HG02885 (cell line): ENCODE measurements around the gene LARP1.
"Not testable (repeated sequence)": the region's sequence is repeated elsewhere in the genome, so short reads cannot be mapped to it uniquely, and the experiment has no call there.

Experiments
- ATAC-seq: cut with Tn5 transposase; IDR thresholded peaks from one replicate; pipeline ENCODE4 v1.9.1; 2021; ENCODE audit warnings: mild to moderate bottlenecking; ENCODE audit not compliant: unreplicated experiment, poor library complexity

LARP1 gene

DNA sequence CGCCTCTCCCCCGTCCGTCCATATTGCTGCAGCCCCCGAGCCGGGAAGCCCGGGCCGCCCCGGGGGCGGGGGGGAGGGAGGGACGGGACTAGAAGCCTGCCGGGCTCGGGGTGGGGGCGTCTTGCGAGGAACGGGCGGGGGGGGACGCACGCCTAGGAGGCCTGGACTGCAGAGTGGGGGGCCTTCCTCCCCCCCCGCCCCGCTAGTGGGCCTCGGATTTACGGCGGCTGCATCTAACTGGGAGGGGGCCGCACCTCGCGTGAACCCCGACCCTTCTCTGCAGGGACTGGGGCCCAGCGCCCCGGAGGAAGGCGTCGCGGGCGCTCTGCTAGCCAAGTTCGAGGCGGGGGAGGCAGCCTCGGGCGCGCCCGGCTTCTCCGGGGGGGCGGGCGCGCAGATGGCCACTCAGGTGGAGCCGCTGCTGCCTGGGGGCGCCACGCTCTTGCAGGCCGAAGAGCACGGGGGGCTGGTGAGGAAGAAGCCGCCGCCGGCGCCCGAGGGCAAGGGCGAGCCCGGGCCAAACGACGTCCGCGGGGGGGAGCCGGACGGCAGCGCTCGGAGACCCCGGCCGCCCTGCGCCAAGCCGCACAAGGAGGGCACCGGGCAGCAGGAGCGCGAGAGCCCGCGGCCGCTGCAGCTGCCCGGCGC is at the start of gene LARP1:
Gene LARP1, plus strand, starts transcription at position 17 of the 648 bp plus-strand sequence. Its CDS starts 381 bp downstream, at position 398.
- peak; percentile 10 for ATAC-seq

DNA sequence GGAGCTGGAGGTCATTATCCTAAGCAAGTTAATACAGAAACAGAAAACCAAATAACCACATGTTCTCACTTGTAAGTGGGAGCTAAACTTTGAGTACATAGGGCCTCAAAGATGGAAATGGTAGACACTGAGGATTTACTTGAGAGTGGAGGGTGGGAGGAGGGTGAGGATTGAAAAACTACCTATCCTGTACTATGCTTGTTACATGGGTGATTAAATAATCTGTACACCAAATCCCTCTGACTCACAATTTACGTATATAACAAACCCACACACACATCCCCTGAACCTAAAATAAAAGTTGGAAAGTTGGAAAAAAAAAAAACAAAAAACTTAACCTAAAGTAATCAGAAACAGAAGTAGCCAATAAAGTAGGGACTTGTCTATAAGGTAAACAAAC is 48.8 kb upstream of the LARP1 start:
- no peak for ATAC-seq

DNA sequence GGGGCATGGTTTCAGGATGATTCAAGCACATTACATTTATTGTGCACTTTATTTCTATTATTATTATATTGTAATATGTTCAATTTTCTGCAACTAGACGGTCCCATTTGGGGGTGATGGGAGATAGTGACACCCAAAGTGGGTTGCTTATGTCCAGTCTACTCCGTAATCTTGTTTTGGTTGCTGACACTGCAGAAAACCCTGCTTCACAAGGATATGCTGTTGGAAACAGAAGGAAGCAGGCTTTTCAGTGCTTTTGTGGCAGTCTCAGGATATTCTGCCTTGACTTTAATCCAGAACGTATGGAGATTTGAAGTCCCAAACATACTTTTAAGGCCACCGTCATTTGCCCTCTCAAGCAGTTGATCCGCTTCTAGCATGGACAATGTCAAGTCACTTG is 47.5 kb upstream of the LARP1 start:
- ATAC-seq = no peak

DNA sequence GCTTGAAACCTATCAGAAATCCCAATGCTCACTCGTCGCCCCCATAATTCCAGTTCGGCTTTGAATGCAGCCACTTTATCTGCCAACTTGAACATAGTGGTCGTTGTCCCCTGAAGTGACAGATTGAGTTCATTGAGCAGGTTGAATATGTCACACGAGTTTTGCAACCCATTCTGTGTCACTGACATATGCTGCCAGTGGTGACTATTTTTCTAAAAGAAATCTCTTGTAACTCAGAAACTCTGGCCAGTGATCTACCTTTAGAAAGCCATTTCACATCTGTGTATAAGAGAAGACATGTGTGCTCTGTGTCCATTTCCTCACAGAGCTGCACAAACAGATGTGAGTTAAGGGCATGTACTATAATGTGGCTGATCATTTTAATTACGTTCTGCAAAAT is 47.0 kb upstream of the LARP1 start:
- no peak for ATAC-seq

DNA sequence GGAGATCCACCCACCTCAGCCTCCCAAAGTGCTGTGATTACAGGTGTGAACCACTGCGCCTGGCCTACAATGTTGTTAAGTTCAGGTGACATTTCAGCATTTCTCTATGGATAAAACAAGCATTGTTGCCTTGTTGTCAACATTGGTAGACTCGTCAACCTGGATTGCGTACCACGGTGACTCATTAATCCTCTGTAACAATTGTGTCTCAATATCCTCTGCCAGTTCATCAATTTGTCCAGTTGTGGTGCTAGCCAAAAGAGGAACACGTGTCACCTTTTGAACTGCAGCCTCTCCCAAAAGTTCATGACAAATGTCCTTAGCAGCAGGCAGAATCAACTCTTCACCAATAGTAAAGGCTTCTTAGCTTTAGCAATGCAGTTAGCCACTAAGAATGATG is 46.3 kb upstream of the LARP1 start:
- ATAC-seq = no peak

DNA sequence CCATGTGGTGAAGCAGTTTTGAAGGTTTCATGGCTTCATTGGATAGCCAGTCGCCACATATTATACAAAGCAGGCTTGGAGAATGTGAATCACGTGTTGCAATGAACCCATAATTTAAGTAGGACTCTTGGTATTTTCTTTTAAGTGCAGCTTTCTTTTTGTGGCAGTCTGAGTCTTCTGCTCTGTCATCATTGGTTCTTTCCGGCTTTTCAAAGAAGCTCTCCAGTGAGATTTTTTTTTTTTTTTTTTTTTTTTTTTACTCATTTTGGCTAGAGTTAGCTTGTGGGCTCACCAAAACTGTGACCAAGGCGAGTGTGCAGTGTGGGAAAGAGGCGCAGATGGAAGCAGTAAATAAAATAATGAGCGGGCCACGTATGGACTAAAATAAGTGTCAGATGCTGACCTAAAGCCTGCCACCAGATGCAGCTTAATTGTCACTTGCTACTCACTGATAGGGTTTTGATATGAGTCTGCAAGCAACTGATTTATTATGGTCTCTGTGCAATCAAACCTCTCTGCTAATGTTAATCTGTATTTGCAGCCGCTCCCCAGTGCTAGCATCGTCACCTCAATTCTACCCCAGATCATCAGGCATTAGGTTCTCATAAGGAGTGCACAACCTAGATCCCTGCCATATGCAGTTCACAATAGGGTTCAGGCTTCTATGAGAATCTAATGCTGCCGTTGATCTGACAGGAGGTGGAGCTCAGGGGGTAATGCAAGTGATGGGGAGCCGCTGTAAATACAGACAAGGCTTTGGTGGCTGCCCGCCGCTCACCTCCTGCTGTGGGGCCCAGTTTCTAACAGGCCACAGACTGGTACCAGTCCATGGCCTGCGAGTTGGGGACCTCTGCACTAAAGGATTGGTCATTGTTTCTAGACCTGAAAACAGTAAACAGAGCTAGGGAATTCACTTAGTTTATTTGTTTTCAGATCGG is 45.5 kb upstream of the LARP1 start:
- no peak for ATAC-seq

DNA sequence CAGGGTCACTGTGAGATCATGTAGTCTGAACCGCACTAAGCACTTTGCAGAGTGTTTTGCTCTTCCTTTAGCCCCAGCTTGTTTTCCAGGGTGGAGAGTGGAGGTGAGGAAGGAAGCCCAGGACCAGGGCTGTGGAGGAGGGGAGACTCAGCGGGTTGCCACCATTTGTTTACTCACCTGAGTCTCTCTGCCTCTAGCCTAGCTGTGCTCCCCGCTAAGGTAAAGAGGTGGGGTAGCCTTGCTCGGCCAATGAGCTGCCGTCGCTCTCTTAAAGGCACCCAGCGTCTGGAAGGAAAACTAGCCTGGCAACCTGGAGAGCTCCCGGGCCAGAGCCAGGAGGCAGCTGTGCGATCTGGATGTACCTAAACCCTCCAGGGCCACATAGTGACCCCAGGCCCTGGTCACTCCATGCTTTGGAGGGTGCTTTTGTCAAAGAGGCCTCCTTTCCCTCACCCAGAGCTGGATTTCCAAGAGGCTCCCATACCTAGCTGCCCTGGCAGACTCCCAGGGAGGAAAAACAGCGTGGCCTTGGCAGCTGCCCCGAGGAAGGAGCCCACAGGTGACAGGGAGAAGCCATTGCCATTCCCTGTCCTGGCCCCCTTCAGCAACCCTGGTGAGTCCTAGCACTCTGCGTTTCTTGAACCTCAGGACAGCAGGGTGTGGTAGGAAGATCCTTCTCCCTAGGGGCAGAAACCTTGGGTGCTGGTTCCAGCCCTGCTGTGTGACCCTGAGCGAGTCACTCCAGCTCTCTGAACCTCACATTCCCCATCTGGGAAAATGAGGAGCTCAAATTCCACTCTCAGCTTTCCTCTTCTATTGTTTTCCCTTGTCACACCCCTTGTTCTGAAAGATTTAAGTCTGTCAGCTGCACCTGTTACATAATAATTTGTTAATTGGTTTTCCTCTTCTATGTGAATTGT is 42.4 kb upstream of the LARP1 start:
- ATAC-seq = no peak

DNA sequence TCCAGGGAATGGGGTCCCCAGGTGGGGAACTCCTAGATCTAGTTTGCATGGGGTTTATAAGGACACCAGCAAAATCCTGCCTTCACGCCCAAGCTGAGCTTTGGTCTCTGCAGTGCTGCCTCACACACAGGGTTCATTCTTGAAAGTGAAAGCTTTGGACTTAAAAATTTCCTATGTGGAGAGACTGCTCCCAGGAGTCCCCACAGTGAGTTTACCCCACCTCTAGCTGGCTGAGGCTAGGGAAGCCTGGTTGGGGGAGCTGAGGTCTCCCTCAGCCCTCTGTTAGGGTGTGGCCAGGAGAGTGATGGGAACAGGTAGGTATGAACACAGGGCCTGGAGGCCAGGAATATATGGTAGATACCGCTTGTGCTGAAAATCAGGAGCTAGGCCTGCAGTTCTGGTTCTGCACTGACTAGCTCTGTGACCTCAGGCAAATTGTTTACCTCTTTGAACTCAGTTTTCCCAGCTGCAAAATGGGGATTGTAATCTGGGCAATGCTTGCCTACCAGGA is 41.5 kb upstream of the LARP1 start:
- ATAC-seq = no peak

DNA sequence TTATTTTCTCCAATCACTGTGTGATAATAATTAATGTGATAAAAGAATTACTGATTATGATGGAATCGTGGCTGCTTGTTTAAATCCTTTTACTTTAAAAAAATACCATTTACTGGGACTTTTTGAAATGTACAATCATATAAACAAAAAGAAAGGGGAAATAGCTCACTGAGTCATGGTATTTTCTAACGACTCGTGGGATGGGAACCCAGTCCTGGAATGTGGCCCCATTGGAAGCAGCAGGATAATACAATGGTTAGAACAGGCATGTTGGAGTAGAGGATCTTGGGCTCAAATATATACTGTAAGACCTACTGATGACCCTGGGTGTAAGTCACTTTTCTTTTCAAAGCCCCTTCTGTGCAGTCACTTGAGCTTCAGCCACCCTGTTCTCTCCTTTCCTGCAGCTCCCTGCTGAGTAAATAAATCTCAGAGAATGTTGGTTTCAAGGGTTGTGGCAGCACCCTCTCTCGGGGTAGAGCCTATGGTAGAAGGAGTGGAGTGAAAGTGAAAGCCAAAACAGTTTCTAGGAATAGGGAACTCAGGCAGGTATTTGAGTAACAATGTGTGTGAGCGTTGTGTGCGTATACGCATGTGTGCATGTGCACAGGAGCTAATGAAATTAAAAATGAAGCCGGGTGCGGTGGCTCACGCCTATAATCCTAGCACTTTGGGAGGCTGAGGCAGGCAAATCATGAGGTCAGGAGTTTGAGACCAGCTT is 40.8 kb upstream of the LARP1 start:
- peak; percentile 73 for ATAC-seq

DNA sequence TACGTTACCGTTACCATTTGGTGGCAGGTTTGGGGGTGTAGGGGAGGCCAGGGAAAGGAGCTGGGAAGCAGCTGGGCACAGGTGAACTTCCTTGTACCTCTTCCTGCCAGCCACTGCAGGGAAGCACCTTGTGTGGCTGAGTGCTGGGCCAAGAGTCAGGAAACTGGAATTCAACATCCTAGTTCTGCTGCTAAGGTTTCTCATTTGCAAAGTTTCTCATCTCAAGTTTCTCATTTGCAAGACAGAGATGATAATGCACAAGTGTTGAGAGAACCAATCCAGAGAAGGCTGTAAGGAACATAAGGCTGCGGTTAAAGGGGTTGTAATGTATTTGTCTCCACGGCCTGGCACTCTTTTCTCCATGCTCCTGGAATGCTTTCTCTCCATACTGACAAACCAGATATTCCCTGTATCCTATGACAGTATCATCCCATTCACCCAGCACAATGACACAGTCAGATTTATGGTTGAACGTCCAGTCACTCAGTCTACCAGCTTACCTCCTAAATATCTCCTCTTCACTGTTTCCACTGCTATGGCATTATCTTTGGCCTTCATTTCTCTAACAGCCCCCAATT is 33.6 kb upstream of the LARP1 start:
- no peak for ATAC-seq

DNA sequence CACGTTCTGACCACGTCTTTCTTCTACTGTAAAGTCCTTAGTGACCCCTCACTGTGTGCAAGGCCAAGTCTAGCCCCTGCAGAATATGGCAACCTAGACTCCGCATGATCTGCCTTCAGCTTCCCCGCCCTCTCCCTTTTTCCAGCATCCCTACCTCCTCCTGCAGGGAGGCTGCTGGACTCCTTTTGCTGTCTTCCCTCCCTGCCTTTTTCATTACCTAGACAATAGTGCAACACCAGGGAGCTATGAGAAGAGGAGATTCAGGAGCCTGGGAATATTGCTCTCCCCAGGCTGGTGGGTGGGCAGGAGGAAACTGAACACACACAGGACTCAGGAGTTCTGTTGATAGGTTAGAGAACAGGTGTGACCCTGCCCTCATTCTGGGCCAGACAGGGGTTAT is 33.1 kb upstream of the LARP1 start:
- no peak for ATAC-seq

DNA sequence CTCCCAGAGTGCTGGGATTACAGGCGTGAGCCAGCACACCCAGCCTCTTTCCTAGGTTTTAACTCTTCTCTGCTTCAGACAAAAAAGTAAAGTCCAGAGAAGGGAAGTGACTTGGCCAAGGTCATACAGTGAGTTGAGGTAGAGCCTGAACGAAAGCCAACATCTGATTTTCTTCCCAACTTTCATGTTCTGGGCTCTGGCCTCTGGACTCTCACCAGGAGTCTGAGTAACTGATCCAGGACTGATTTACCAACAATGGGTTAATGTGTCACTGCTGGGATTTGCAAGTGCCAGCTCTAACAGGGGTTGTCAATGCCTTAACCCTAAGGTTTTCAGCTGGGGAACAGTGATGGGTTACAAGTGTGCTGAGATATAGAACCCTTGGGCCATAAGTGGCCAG is 32.2 kb upstream of the LARP1 start:
- ATAC-seq = no peak

DNA sequence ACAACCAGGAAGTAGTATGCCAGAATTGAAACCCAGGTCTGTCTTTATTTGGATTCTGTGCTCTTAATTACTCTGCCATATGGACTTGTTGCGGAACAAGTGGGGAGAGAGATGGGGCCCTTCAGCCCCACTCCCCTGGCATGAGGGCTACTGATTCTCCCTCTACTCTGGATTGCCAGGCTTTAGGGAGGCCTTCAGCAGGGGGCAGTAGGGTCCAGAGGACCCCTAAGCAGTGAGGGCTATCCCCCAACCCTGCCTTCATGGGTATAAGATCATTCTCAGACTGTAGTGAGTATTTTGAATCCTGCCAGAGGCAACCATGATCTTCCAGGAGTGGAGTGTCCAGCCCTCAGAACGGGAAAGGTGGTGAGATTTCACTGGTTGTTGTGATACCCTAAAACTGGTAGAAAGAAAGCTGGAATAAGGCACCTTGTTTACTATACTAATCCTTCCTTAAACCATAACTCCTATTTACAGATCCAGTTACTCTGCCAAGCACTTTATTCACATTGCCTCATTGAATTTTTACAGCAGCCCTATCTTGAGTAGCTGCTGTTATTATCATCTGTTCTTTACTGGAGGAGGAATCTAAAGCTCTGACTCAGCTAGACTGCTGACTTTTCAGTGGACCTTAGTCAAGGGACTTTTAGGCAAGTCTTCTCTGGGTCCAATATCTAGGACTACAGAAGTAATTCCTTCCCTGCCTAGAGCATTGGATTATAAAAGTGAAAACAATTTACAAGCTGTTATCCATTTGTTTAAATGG is 31.3 kb upstream of the LARP1 start:
- no peak for ATAC-seq

DNA sequence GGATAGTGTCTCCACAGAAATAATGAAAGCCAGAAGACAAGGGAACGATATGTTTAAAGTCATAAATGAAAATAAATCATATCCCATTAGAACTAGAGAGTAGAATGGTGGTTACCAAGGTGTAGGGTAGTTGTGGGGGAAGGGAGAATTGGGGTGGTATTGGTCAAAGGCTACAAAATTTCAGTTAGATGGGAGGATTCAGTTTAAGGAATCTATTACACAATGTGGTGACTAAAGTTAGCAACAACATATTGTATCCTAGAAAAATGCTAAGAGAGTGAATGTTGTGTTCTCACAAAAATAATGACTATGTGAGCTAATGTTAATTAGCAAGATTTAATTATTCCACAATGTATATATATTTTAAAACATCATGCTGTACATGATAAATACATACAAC is 27.8 kb upstream of the LARP1 start:
- ATAC-seq = no peak

DNA sequence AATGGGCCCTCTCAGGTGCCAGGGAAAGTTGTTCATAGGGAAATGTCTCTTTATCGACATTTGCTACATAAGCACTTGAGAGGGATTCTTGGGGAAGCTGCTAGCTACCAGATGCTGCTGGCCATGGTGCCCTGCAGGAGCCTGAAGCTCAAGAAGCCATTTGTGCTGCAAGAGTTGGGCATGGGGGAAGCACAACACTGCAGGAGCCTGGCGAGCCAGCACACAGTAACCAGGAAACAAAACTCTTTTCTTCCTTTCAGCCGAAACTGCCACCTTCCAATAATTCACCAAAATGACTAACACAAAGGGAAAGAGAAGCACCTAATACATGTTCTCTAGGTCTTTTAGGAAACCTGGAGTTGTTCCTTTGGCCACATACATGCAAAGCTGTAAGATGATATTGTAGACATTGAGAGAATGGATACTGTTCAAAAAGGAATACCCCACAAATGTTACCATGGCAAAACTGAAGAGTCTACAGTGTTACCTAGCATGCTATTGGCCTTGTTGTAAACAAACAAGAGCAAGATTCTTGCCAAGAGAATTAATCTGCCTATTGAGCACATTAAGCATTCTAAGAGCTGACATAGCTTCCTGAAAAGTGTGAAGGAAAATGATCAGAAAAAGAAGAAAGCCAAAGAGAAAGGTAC is 26.1 kb upstream of the LARP1 start:
- ATAC-seq = no peak

DNA sequence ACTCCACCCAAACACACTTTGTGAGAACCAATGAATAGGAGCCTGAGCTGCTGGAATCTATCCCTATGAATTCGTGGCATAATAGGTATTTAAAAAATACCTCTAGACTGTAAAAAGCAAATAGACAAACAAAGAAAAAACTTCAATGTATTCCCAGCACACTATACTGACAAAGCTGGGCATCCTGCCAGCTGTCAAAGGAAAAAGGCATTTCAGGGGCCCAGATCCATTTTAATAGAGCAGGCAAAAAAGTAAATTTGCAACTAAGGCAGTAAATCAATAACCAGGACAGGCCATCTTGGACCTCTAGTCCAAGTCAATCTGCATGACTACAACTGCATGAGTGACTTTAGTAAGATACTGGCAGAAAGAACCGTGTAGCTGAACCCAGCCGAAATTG is 25.6 kb upstream of the LARP1 start:
- ATAC-seq = no peak

DNA sequence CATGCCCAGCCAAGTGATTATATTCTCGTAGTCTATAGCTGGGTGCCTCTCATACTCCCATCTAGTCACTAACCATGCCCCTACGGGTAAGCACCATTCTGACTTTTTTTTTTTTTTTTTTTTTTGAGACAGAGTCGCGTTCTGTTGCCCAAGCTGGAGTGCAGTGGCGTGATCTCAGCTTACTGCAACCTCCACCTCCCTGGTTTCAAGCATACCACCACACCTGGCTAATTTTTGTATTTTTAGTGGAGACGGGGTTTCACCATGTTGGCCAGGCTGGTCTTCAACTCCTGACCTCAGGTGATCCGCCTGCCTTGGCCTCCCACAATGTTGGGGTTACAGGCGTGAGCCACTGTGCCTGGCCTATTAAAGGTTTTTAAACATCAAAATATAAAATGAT is 24.4 kb upstream of the LARP1 start:
- not testable (repeated sequence) for ATAC-seq

DNA sequence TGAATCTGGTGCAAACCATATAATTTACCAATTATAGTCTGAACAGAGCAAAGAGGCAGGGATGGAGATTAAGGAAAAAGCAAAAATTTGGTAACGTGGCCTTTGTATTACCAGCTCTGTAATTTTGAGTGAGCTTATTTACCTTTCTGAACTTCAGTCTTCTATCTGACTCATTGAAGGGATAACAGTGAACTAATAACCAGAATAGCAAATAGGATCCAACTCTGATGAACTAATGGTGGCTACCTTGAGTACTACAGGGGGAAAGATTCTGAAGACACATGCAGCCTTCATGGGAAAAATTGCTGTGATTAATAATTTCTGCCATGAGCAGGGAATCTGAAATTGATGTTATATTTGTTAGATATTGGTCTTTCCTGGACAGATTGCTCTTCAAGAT is 23.0 kb upstream of the LARP1 start:
- no peak for ATAC-seq
